SK-N-SH (cell line): ENCODE results near the gene ARL11. TPM values are rescaled to one million over a fixed set of nuclear protein-coding genes. Genes with fewer than 3 reads are reported as not detected.

Experiments
- CTCF ChIA-PET: fragments of 300-600, 350-600 bp; formaldehyde crosslinking; extraction: SDS; loops from one replicate; lab custom pipeline; 2021; lab: Yijun Ruan, JAX
- POLR2A ChIA-PET: fragments of 350-600 bp; sonication (Branson Sonifier 250); formaldehyde crosslinking; extraction: SDS; loops from one replicate; lab custom pipeline; 2020; ENCODE audit warnings: antibody characterized with exemption, inconsistent platforms; lab: Yijun Ruan, JAX
- DNase-seq: peaks from one replicate; pipeline ENCODE4 v3.0.0; 2012
- H2AFZ ChIP-seq: fragments of 200-600 bp; sonication (generic); 2 replicates; pipeline ENCODE4 v1.8.1; 2016; ENCODE audit warnings: antibody characterized with exemption, mild to moderate bottlenecking, low read depth
- H3F3A ChIP-seq: fragments of 200-600 bp; sonication (generic); replicated peaks from 2 replicates; pipeline ENCODE3; 2016; ENCODE audit warnings: antibody characterized with exemption, mild to moderate bottlenecking; ENCODE audit not compliant: insufficient read depth
- H3K27ac ChIP-seq, 2 experiments: fragments of 200-500 bp in 1 of 2; fragments of 200-600 bp in 1 of 2; sonication (Bioruptor generic) in 1 of 2; sonication (generic), shearing (Covaris generic) in 1 of 2; 2 replicates each; pipeline versions ENCODE4 v1.5.1 to v1.6.1; 2014 to 2016; ENCODE audit warnings: low read depth in 2 of 2, inconsistent platforms in 1 of 2, low read length in 1 of 2, mild to moderate bottlenecking in 1 of 2, mixed read lengths in 1 of 2
- H3K27me3 ChIP-seq: fragments of 200-600 bp; sonication (generic), shearing (Covaris generic); 2 replicates; pipeline ENCODE4 v1.6.1; 2016; ENCODE audit warnings: mixed run types; ENCODE audit not compliant: insufficient read depth
- H3K36me3 ChIP-seq, 2 experiments: fragments of 200-500 bp in 1 of 2; fragments of 200-600 bp in 1 of 2; sonication (Bioruptor generic) in 1 of 2; sonication (generic) in 1 of 2; replicated peaks in 1 of 2; 2 replicates each; pipeline versions ENCODE3 to v1.5.1; 2014 to 2016; ENCODE audit warnings: low read length in 1 of 2, mild to moderate bottlenecking in 1 of 2; ENCODE audit not compliant: insufficient read depth in 2 of 2, control insufficient read depth in 1 of 2
- H3K4me1 ChIP-seq, 2 experiments: fragments of 200-500 bp in 1 of 2; fragments of 200-600 bp in 1 of 2; sonication (Bioruptor generic) in 1 of 2; sonication (generic), shearing (Covaris generic) in 1 of 2; 2 replicates each; pipeline versions ENCODE4 v1.5.1 to v1.6.1; 2014 to 2016; ENCODE audit warnings: low read depth in 1 of 2, low read length in 1 of 2, mixed run types in 1 of 2; ENCODE audit not compliant: insufficient read depth in 2 of 2, control insufficient read depth in 1 of 2
- H3K4me2 ChIP-seq: fragments of 200-600 bp; sonication (generic), shearing (Covaris generic); 2 replicates; pipeline ENCODE4 v1.6.1; 2017; ENCODE audit warnings: mixed run types
- H3K4me3 ChIP-seq, 2 experiments: fragments of 200-500 bp in 1 of 2; fragments of 200-600 bp in 1 of 2; sonication (Bioruptor generic) in 1 of 2; sonication (generic), shearing (Covaris generic) in 1 of 2; 2 replicates each; pipeline versions ENCODE4 v1.5.1 to v1.8.1; 2014 to 2016; ENCODE audit warnings: low read depth in 2 of 2, inconsistent platforms in 1 of 2, low read length in 1 of 2, mild to moderate bottlenecking in 1 of 2, mixed read lengths in 1 of 2, moderate library complexity in 1 of 2
- H3K79me2 ChIP-seq: fragments of 200-600 bp; sonication (generic); 2 replicates; pipeline ENCODE4 v1.8.1; 2017; ENCODE audit warnings: mild to moderate bottlenecking; ENCODE audit not compliant: insufficient read depth
- H3K9ac ChIP-seq: fragments of 200-600 bp; sonication (generic); 2 replicates; pipeline ENCODE4 v1.6.1; 2017; ENCODE audit warnings: mixed run types
- H3K9me2 ChIP-seq: fragments of 200-600 bp; sonication (generic); 2 replicates; pipeline ENCODE4 v1.6.1; 2017; ENCODE audit warnings: mixed run types
- H3K9me3 ChIP-seq: fragments of 200-600 bp; sonication (generic); 2 replicates; pipeline ENCODE4 v1.6.1; 2017; ENCODE audit warnings: mixed run types, mild to moderate bottlenecking, moderate library complexity
- H4K20me1 ChIP-seq: fragments of 200-600 bp; sonication (generic); 2 replicates; pipeline ENCODE4 v1.6.1; 2017; ENCODE audit warnings: mild to moderate bottlenecking, mixed run types; ENCODE audit not compliant: insufficient read depth
- ELF1 ChIP-seq: IDR thresholded peaks from 2 replicates; pipeline ENCODE4 v1.4.0; 2012
- EP300 ChIP-seq, 2 experiments: IDR thresholded peaks; 2 replicates each; pipeline versions ENCODE4 v1.4.0 to v1.6.1; 2012; ENCODE audit warnings: borderline replicate concordance in 1 of 2, low read depth in 1 of 2, low read length in 1 of 2
- FOSL2 ChIP-seq: IDR thresholded peaks from 2 replicates; pipeline ENCODE4 v1.4.0; 2012; ENCODE audit warnings: low read depth, mild to moderate bottlenecking, moderate library complexity, borderline replicate concordance
- FOXJ3 ChIP-seq: sonication (generic); formaldehyde crosslinking; IDR thresholded peaks from 2 replicates; pipeline ENCODE4 v1.5.1; 2020; ENCODE audit warnings: mild to moderate bottlenecking, missing genetic modification reagents
- MAX ChIP-seq: IDR thresholded peaks from 2 replicates; pipeline ENCODE4 v1.4.0; 2012; ENCODE audit warnings: low read depth
- MEF2A ChIP-seq: IDR thresholded peaks from 2 replicates; pipeline ENCODE4 v1.4.0; 2012; ENCODE audit warnings: low read depth, borderline replicate concordance
- RFX5 ChIP-seq: IDR thresholded peaks from 2 replicates; pipeline ENCODE4 v1.6.1; 2012; ENCODE audit warnings: mild to moderate bottlenecking, improper control_type of control experiment, low read length
- RXRA ChIP-seq: IDR thresholded peaks from 2 replicates; pipeline ENCODE4 v1.4.0; 2012; ENCODE audit warnings: low read depth, mild to moderate bottlenecking, borderline replicate concordance
- SIN3A ChIP-seq: IDR thresholded peaks from 2 replicates; pipeline ENCODE4 v1.6.1; 2012; ENCODE audit warnings: low read depth, mild to moderate bottlenecking, low read length, moderate library complexity, borderline replicate concordance
- SMC3 ChIP-seq: IDR thresholded peaks from 2 replicates; pipeline ENCODE4 v1.6.1; 2012; ENCODE audit warnings: low read depth, low read length, improper control_type of control experiment
- TCF12 ChIP-seq: IDR thresholded peaks from 2 replicates; pipeline ENCODE4 v1.4.0; 2012
- TEAD4 ChIP-seq: IDR thresholded peaks from 2 replicates; pipeline ENCODE4 v1.4.0; 2012; ENCODE audit warnings: mild to moderate bottlenecking, borderline replicate concordance; ENCODE audit not compliant: insufficient read depth
- USF1 ChIP-seq: IDR thresholded peaks from 2 replicates; pipeline ENCODE4 v1.4.0; 2012; ENCODE audit warnings: low read depth, borderline replicate concordance
- YY1 ChIP-seq: IDR thresholded peaks from 2 replicates; pipeline ENCODE4 v1.4.0; 2012; ENCODE audit warnings: low read depth, mild to moderate bottlenecking
- WGBS: methylation state at CpG from one replicate; pipeline ENCODE4 v1.1.6; 2017; ENCODE audit warnings: low lambda C conversion rate; 5-methylcytosine and 5-hydroxymethylcytosine counted together
- polyA plus RNA-seq, 3 experiments: library from polyadenylated mRNA; depleted of rRNA; stranded (reverse); fragments of >200 nt; gene quantifications; 2 replicates each; pipeline ENCODE4 v1.2.3, GENCODE V29; 2012
- TF ChIP-seq, protein P1 (sequence below): IDR thresholded peaks from 2 replicates; pipeline ENCODE4 v1.6.1; 2012; ENCODE audit warnings: mild to moderate bottlenecking, low read depth, low read length, moderate library complexity
- TF ChIP-seq, protein P2 (sequence below): fragments of 200-600 bp; sonication (generic); IDR thresholded peaks from 2 replicates; pipeline ENCODE4 v1.6.1; 2017; ENCODE audit warnings: antibody characterized with exemption, mild to moderate bottlenecking, moderate library complexity
- TF ChIP-seq, protein P3 (sequence below): IDR thresholded peaks from 2 replicates; pipeline ENCODE4; 2012

ARL11 gene
- polyA plus RNA-seq, 1 of the 3 experiments (the other 2 are of a cell fraction) = not detected

- no peak for TF ChIP-seq SIN3A
- no peak for TF ChIP-seq YY1
Measured at GRCh38 chr13:49629196-49629938, 1.1 kb downstream of the ARL11 start (continued).

- no peak overlapping the region for H3K4me3 ChIP-seq
- TF ChIP-seq USF1 (no peak), TCF12 (peak; percentile 25; the same call in 1 of the 2 replicates)
- no peak overlapping the region for H2AFZ ChIP-seq
- H3K9me2 ChIP-seq = no peaks in the 10 kb centered on the region
- H3K27ac ChIP-seq = no peak overlapping the region
- CTCF ChIA-PET = interaction anchor here (0.7 to 1.6 kb wide), 5 partner anchors 11 to 322 kb away, joined by 3 to 4 read pairs (median 3); no protein-coding TSS in a partner anchor
- no peak overlapping the region for H3K4me2 ChIP-seq
- H3F3A ChIP-seq = no peaks in the 10 kb centered on the region
- no peaks in the 10 kb centered on the region for H3K36me3 ChIP-seq
- no peaks in the 10 kb centered on the region for H4K20me1 ChIP-seq
- no peaks in the 10 kb centered on the region for H3K79me2 ChIP-seq
- whole genome bisulfite sequencing = 90% methylated on average over 4 of the region's 4 CpGs
- no peak for DNase-seq
- H3K9ac ChIP-seq = no peak overlapping the region
- no peaks in the 10 kb centered on the region for H3K27me3 ChIP-seq
- no peaks in the 10 kb centered on the region for H3K4me1 ChIP-seq
- POLR2A ChIA-PET = interaction anchor here (0.7 to 1.2 kb wide), 2 partner anchors 45 to 714 kb away, joined by 3 read pairs; partner anchors contain the start of gene RCBTB1
- H3K9me3 ChIP-seq = no peaks in the 10 kb centered on the region
Measured at GRCh38 chr13:49629947-49630346, 1.6 kb downstream of the ARL11 start.

DNA sequence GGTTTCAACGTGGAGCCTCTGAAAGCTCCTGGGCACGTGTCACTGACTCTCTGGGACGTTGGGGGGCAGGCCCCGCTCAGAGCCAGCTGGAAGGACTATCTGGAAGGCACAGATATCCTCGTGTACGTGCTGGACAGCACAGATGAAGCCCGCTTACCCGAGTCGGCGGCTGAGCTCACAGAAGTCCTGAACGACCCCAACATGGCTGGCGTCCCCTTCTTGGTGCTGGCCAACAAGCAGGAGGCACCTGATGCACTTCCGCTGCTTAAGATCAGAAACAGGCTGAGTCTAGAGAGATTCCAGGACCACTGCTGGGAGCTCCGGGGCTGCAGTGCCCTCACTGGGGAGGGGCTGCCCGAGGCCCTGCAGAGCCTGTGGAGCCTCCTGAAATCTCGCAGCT, 2.3 kb downstream of the ARL11 start:
- Histone ChIP-seq H3K4me3 (no peak overlapping the region), H3K36me3 (no peaks in the 10 kb centered on the region), H3F3A (no peaks in the 10 kb centered on the region), H3K27me3 (no peaks in the 10 kb centered on the region), H3K4me2 (no peak overlapping the region), H3K9ac (no peak overlapping the region), H4K20me1 (no peaks in the 10 kb centered on the region), H3K9me2 (no peaks in the 10 kb centered on the region), H3K4me1 (no peaks in the 10 kb centered on the region), H3K9me3 (no peaks in the 10 kb centered on the region), H3K27ac (no peak overlapping the region), H2AFZ (no peak overlapping the region), H3K79me2 (no peaks in the 10 kb centered on the region)
- ChIA-PET CTCF (interaction anchor here (1.0 to 1.6 kb wide), 4 partner anchors 10 to 322 kb away, joined by 3 to 4 read pairs (median 3); no protein-coding TSS in a partner anchor), POLR2A (interaction anchor here (1.2 kb wide), 1 partner anchor 45 kb away, joined by 3 read pairs; the partner anchor contains the start of gene RCBTB1)
- WGBS = 72% methylated on average over 10 of the region's 16 CpGs
- DNase-seq = no peak
- no peak for TF ChIP-seq YY1
- TF ChIP-seq ELF1 = no peak
- no peak for TF ChIP-seq RXRA
- TF ChIP-seq, protein P1, sequence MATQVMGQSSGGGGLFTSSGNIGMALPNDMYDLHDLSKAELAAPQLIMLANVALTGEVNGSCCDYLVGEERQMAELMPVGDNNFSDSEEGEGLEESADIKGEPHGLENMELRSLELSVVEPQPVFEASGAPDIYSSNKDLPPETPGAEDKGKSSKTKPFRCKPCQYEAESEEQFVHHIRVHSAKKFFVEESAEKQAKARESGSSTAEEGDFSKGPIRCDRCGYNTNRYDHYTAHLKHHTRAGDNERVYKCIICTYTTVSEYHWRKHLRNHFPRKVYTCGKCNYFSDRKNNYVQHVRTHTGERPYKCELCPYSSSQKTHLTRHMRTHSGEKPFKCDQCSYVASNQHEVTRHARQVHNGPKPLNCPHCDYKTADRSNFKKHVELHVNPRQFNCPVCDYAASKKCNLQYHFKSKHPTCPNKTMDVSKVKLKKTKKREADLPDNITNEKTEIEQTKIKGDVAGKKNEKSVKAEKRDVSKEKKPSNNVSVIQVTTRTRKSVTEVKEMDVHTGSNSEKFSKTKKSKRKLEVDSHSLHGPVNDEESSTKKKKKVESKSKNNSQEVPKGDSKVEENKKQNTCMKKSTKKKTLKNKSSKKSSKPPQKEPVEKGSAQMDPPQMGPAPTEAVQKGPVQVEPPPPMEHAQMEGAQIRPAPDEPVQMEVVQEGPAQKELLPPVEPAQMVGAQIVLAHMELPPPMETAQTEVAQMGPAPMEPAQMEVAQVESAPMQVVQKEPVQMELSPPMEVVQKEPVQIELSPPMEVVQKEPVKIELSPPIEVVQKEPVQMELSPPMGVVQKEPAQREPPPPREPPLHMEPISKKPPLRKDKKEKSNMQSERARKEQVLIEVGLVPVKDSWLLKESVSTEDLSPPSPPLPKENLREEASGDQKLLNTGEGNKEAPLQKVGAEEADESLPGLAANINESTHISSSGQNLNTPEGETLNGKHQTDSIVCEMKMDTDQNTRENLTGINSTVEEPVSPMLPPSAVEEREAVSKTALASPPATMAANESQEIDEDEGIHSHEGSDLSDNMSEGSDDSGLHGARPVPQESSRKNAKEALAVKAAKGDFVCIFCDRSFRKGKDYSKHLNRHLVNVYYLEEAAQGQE = no peak
- TF ChIP-seq MEF2A = no peak
- TF ChIP-seq FOSL2 = no peak
- TF ChIP-seq SMC3 = no peak
- no peak for TF ChIP-seq EP300 (IDR thresholded peaks at IDR 0.05; ENCODE audit: borderline replicate concordance in 1 of 2, low read depth in 1 of 2, low read length in 1 of 2)
- TF ChIP-seq, protein P2, sequence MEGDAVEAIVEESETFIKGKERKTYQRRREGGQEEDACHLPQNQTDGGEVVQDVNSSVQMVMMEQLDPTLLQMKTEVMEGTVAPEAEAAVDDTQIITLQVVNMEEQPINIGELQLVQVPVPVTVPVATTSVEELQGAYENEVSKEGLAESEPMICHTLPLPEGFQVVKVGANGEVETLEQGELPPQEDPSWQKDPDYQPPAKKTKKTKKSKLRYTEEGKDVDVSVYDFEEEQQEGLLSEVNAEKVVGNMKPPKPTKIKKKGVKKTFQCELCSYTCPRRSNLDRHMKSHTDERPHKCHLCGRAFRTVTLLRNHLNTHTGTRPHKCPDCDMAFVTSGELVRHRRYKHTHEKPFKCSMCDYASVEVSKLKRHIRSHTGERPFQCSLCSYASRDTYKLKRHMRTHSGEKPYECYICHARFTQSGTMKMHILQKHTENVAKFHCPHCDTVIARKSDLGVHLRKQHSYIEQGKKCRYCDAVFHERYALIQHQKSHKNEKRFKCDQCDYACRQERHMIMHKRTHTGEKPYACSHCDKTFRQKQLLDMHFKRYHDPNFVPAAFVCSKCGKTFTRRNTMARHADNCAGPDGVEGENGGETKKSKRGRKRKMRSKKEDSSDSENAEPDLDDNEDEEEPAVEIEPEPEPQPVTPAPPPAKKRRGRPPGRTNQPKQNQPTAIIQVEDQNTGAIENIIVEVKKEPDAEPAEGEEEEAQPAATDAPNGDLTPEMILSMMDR = no peak
- TF ChIP-seq TEAD4 = no peak
- TF ChIP-seq MAX = no peak
- TF ChIP-seq FOXJ3 (CRISPR knock-in tag) = no peak
- TF ChIP-seq, protein P3, sequence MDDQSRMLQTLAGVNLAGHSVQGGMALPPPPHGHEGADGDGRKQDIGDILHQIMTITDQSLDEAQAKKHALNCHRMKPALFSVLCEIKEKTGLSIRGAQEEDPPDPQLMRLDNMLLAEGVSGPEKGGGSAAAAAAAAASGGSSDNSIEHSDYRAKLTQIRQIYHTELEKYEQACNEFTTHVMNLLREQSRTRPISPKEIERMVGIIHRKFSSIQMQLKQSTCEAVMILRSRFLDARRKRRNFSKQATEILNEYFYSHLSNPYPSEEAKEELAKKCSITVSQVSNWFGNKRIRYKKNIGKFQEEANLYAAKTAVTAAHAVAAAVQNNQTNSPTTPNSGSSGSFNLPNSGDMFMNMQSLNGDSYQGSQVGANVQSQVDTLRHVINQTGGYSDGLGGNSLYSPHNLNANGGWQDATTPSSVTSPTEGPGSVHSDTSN = no peak
- TF ChIP-seq RFX5 = no peak
